Activated T-cell treated with anti-CD3 and anti-CD28 coated beads for 48 hours (primary cell): ENCODE data around the gene FNBP1L.

Source experiments
- DNase-seq: peaks from one replicate; pipeline ENCODE4 v3.0.0-alpha.2; 2020; ENCODE audit warnings: low read depth

Gene FNBP1L

GRCh38 chr1:93592551-93592949, 144.6 kb downstream of the FNBP1L start:
- DNase-seq: no peak

GRCh38 chr1:93593854-93594602, 146.1 kb downstream of the FNBP1L start:
- DNase-seq: no peak

GRCh38 chr1:93594603-93594880, 146.6 kb downstream of the FNBP1L start:
- DNase-seq: no peak

GRCh38 chr1:93595266-93595665, 147.3 kb downstream of the FNBP1L start:
- DNase-seq: no peak

GRCh38 chr1:93595743-93596142, 147.8 kb downstream of the FNBP1L start:
- DNase-seq: no peak

- DNase-seq: no peak
Observed at GRCh38 chr1:93596329-93597089, 148.6 kb downstream of the FNBP1L start.

- no peak for DNase-seq
Observed at GRCh38 chr1:93597709-93598108, 149.8 kb downstream of the FNBP1L start.

- DNase-seq: no peak
Observed at GRCh38 chr1:93598396-93598795, 150.5 kb downstream of the FNBP1L start.

GRCh38 chr1:93598861-93599439, 151.0 kb downstream of the FNBP1L start:
- no peak for DNase-seq

- no peak for DNase-seq
Observed at GRCh38 chr1:93599479-93599878, 151.6 kb downstream of the FNBP1L start.

GRCh38 chr1:93600663-93601062, 152.7 kb downstream of the FNBP1L start:
- DNase-seq: no peak

GRCh38 chr1:93601686-93602085, 153.8 kb downstream of the FNBP1L start:
- no peak for DNase-seq

- no peak for DNase-seq
Observed at GRCh38 chr1:93602101-93602500, 154.2 kb downstream of the FNBP1L start.

GRCh38 chr1:93603106-93603505, 155.2 kb downstream of the FNBP1L start:
- DNase-seq: no peak

- no peak for DNase-seq
Observed at GRCh38 chr1:93603601-93604000, 155.7 kb downstream of the FNBP1L start.
